HCT116 (cell line): ENCODE results near the gene CD96. TPM values are rescaled to one million over a fixed set of nuclear protein-coding genes. Genes with fewer than 3 reads are reported as not detected.

ENCODE experiments used
- ATAC-seq: fragments of 200-7000 bp; cut with Tn5 transposase; 2 replicates; pipeline ENCODE4 v1.9.1; 2020; ENCODE audit warnings: mild to moderate bottlenecking, moderate library complexity
- BruUV-seq: library from RNA; stranded (reverse); fragments of 400-500 nt; replicated peaks from 2 replicates; lab custom pipeline; 2021; lab: Mats Ljungman, UMichigan
- CTCF ChIA-PET: fragments of 300-600 bp; sonication (Branson Sonifier 250); formaldehyde crosslinking; loops from one replicate; lab custom pipeline; 2021; ENCODE audit warnings: antibody characterized with exemption; lab: Charles Lee
- POLR2A ChIA-PET: fragments of 300-600, 350-600 bp; sonication (Branson Sonifier 250); formaldehyde crosslinking; loops from one replicate; lab custom pipeline; 2021; ENCODE audit warnings: antibody characterized with exemption; lab: Charles Lee
- RAD21 ChIA-PET, 2 experiments: fragments of 300-600 bp; sonication (Branson Sonifier 250); formaldehyde crosslinking; loops; one replicate each; lab custom pipeline; 2023; ENCODE audit warnings: low total read pairs in 2 of 2; ENCODE audit not compliant: uncharacterized antibody in 2 of 2, unreplicated experiment in 2 of 2, low non-redundant PET in 1 of 2; lab: Charles Lee
- DNase-seq: peaks from one replicate; pipeline ENCODE4 v3.0.0-alpha.2; 2010; ENCODE audit warnings: low read depth, low spot score
- H2AFZ ChIP-seq: fragments of 200-600 bp; shearing (Covaris generic), sonication (generic); 2 replicates; pipeline ENCODE4 v1.6.1; 2017; ENCODE audit warnings: low read depth, mixed run types, mixed read lengths, antibody characterized with exemption, low read length; ENCODE audit not compliant: poor library complexity, severe bottlenecking
- H3K27ac ChIP-seq: 2 replicates; pipeline ENCODE4 v1.5.1; 2012; ENCODE audit warnings: low read depth, low read length
- H3K27me3 ChIP-seq: fragments of 200-600 bp; sonication (generic); 2 replicates; pipeline ENCODE4 v1.6.1; 2016; ENCODE audit warnings: mixed run types, low read length, mixed read lengths; ENCODE audit not compliant: insufficient read depth
- H3K36me3 ChIP-seq, 2 experiments: fragments of 200-500 bp in 1 of 2; fragments of 200-600 bp in 1 of 2; sonication (Bioruptor generic) in 1 of 2; sonication (generic) in 1 of 2; 2 replicates each; pipeline versions ENCODE4 v1.5.1 to v1.6.1; 2014 to 2016; ENCODE audit warnings: low read length in 2 of 2, inconsistent platforms in 1 of 2, mixed read lengths in 1 of 2, mixed run types in 1 of 2; ENCODE audit not compliant: insufficient read depth in 2 of 2, control insufficient read depth in 1 of 2
- H3K4me1 ChIP-seq, 2 experiments: fragments of 200-600 bp in 1 of 2; sonication (generic) in 1 of 2; 2 replicates each; pipeline versions ENCODE4 v1.5.1 to v1.6.1; 2012 to 2017; ENCODE audit warnings: low read length in 2 of 2, inconsistent platforms in 1 of 2, mild to moderate bottlenecking in 1 of 2, mixed read lengths in 1 of 2, mixed run types in 1 of 2, moderate library complexity in 1 of 2; ENCODE audit not compliant: insufficient read depth in 2 of 2, control insufficient read depth in 1 of 2
- H3K4me2 ChIP-seq: fragments of 200-600 bp; sonication (generic); 2 replicates; pipeline ENCODE4 v1.6.1; 2017; ENCODE audit warnings: mixed run types, low read length, mixed read lengths
- H3K4me3 ChIP-seq, 2 experiments: fragments of 200-600 bp in 1 of 2; sonication (generic) in 1 of 2; replicated peaks in 1 of 2; 2 replicates each; pipeline ENCODE4 v1.5.1; 2011 to 2016; ENCODE audit warnings: low read length in 2 of 2, control low read depth in 1 of 2, low read depth in 1 of 2, mild to moderate bottlenecking in 1 of 2, mixed read lengths in 1 of 2, mixed run types in 1 of 2
- H3K79me2 ChIP-seq: fragments of 200-600 bp; sonication (generic); 2 replicates; pipeline ENCODE4 v1.6.1; 2017; ENCODE audit warnings: mild to moderate bottlenecking, mixed run types, low read length, moderate library complexity, mixed read lengths; ENCODE audit not compliant: insufficient read depth
- H3K9ac ChIP-seq: fragments of 200-600 bp; sonication (generic); 2 replicates; pipeline ENCODE4 v1.6.1; 2016; ENCODE audit warnings: low read length, mixed read lengths
- H3K9me2 ChIP-seq: fragments of 200-600 bp; sonication (generic), shearing (Covaris generic); 2 replicates; pipeline ENCODE4 v1.6.1; 2017; ENCODE audit warnings: mixed run types, mild to moderate bottlenecking, moderate library complexity; ENCODE audit not compliant: insufficient read depth
- H3K9me3 ChIP-seq, 2 experiments: fragments of 200-500 bp in 1 of 2; fragments of 200-600 bp in 1 of 2; sonication (Bioruptor generic) in 1 of 2; sonication (generic) in 1 of 2; 2 replicates each; pipeline ENCODE4 v1.6.1; 2014 to 2017; ENCODE audit warnings: low read length in 2 of 2, mixed read lengths in 2 of 2, inconsistent platforms in 1 of 2, low read depth in 1 of 2, mild to moderate bottlenecking in 1 of 2, mixed run types in 1 of 2, moderate library complexity in 1 of 2; ENCODE audit not compliant: control insufficient read depth in 1 of 2, insufficient read depth in 1 of 2
- H4K20me1 ChIP-seq: fragments of 200-600 bp; sonication (generic), shearing (Covaris generic); 2 replicates; pipeline ENCODE4 v1.6.1; 2017; ENCODE audit warnings: mixed run types, mild to moderate bottlenecking, moderate library complexity; ENCODE audit not compliant: insufficient read depth
- CBX3 ChIP-seq: IDR thresholded peaks from 2 replicates; pipeline ENCODE4 v1.6.1; 2012; ENCODE audit warnings: low read depth
- CEBPB ChIP-seq: IDR thresholded peaks from 2 replicates; pipeline ENCODE4 v1.6.1; 2012; ENCODE audit warnings: low read depth
- EGR1 ChIP-seq: IDR thresholded peaks from 2 replicates; pipeline ENCODE4 v1.6.1; 2012; ENCODE audit warnings: low read depth
- ELF1 ChIP-seq: IDR thresholded peaks from 2 replicates; pipeline ENCODE4 v1.6.1; 2012; ENCODE audit warnings: low read depth, borderline replicate concordance
- EZH2phosphoT487 ChIP-seq: fragments of 200-600 bp; IDR thresholded peaks from 2 replicates; pipeline ENCODE4 v1.6.1; 2018; ENCODE audit warnings: antibody characterized with exemption, borderline replicate concordance
- FOSL1 ChIP-seq: IDR thresholded peaks from 2 replicates; pipeline ENCODE4 v1.6.1; 2012; ENCODE audit warnings: low read depth
- POLR2A ChIP-seq: IDR thresholded peaks from 2 replicates; pipeline ENCODE4 v1.7.0; 2011; ENCODE audit warnings: borderline replicate concordance; ENCODE audit not compliant: insufficient read depth, insufficient read length; ENCODE audit errors: extremely low read depth
- POLR2AphosphoS5 ChIP-seq: IDR thresholded peaks from 2 replicates; pipeline ENCODE4 v1.6.1; 2011; ENCODE audit warnings: mild to moderate bottlenecking, low read depth, low read length, moderate library complexity
- RAD21 ChIP-seq: IDR thresholded peaks from 2 replicates; pipeline ENCODE4 v1.6.1; 2012; ENCODE audit warnings: low read depth, mild to moderate bottlenecking
- SIN3A ChIP-seq: IDR thresholded peaks from 2 replicates; pipeline ENCODE4 v1.6.1; 2012; ENCODE audit warnings: low read depth
- SP1 ChIP-seq: IDR thresholded peaks from 2 replicates; pipeline ENCODE4 v1.6.1; 2012; ENCODE audit warnings: low read depth
- SRF ChIP-seq: IDR thresholded peaks from 2 replicates; pipeline ENCODE4 v1.6.1; 2012; ENCODE audit warnings: low read depth
- TCF7L2 ChIP-seq: IDR thresholded peaks from 2 replicates; pipeline ENCODE4 v1.7.0; 2011; ENCODE audit warnings: borderline replicate concordance, inconsistent platforms; ENCODE audit not compliant: insufficient read depth, insufficient read length; ENCODE audit errors: extremely low read depth
- YY1 ChIP-seq: IDR thresholded peaks from 2 replicates; pipeline ENCODE4 v1.6.1; 2011; ENCODE audit warnings: low read length, low read depth, moderate library complexity, mild to moderate bottlenecking; ENCODE audit not compliant: insufficient replicate concordance; ENCODE audit errors: extremely low read depth
- ZFX ChIP-seq: fragments of 450-650 bp; IDR thresholded peaks from 2 replicates; pipeline ENCODE4 v1.6.1; 2017
- ZNF274 ChIP-seq: fragments of 200-500 bp; sonication (Bioruptor generic); IDR thresholded peaks from 2 replicates; pipeline ENCODE4 v1.6.1; 2014; ENCODE audit warnings: mild to moderate bottlenecking, low read depth, low read length, inconsistent platforms
- intact Hi-C: fragments of 100-400 bp; cut with micrococcal nuclease; formaldehyde crosslinking; loops from 2 replicates; pipeline ENCODE4 v1.10.0; 2022
- total RNA-seq: library from RNA; stranded (reverse); gene quantifications from one replicate; pipeline ENCODE4 v1.2.1, GENCODE V29; 2021; ENCODE audit not compliant: unreplicated experiment
- TF ChIP-seq, protein P1 (sequence below): IDR thresholded peaks from 2 replicates; pipeline ENCODE4 v1.6.1; 2011; ENCODE audit warnings: mild to moderate bottlenecking, low read length, moderate library complexity; ENCODE audit not compliant: insufficient replicate concordance; ENCODE audit errors: extremely low read depth
- TF ChIP-seq, protein P2 (sequence below): IDR thresholded peaks from 2 replicates; pipeline ENCODE4 v1.6.1; 2012
- TF ChIP-seq, protein P3 (sequence below): IDR thresholded peaks from 2 replicates; pipeline ENCODE4 v1.6.1; 2012; ENCODE audit warnings: low read depth
- TF ChIP-seq, protein P4 (sequence below): IDR thresholded peaks from 2 replicates; pipeline ENCODE4 v1.6.1; 2012

CD96 gene
- total RNA-seq, 1 experiment from 2014 or later = 0.42 TPM

GRCh38 chr3:111692593-111693552 is 150.9 kb downstream of the CD96 start:
- Histone ChIP-seq H3K9me2 (no peaks in the 10 kb centered on the region), H3K79me2 (peaks cover 87% of the 10 kb centered on the region), H3K9ac (no peak overlapping the region), H3K27me3 (no peaks in the 10 kb centered on the region), H3K4me3 (no peak overlapping the region), H4K20me1 (no peaks in the 10 kb centered on the region), H3K36me3 (no peaks in the 10 kb centered on the region), H3K27ac (no peak overlapping the region), H3K4me1 (peaks cover 12 to 68% of the 10 kb centered on the region in 2 experiments), H3K4me2 (no peak overlapping the region), H2AFZ (no peak overlapping the region), H3K9me3 (no peaks in the 10 kb centered on the region)
- DNase-seq (no peak), ATAC-seq (no peak)
- no TSS peak for BruUV-seq
- ChIA-PET CTCF (interaction anchor here (2.0 to 4.8 kb wide), 3 partner anchors 22 to 115 kb away, joined by 10 to 43 read pairs (median 34); no protein-coding TSS in a partner anchor), POLR2A (no interaction called here), RAD21 (interaction anchor here in 1 of 2 experiments (0.9 kb wide), 1 partner anchor 115 kb away, joined by 3 read pairs; no protein-coding TSS in a partner anchor)
- TF ChIP-seq SIN3A = no peak
- TF ChIP-seq YY1 = no peak
- no peak for TF ChIP-seq ELF1
- TF ChIP-seq, protein P1, sequence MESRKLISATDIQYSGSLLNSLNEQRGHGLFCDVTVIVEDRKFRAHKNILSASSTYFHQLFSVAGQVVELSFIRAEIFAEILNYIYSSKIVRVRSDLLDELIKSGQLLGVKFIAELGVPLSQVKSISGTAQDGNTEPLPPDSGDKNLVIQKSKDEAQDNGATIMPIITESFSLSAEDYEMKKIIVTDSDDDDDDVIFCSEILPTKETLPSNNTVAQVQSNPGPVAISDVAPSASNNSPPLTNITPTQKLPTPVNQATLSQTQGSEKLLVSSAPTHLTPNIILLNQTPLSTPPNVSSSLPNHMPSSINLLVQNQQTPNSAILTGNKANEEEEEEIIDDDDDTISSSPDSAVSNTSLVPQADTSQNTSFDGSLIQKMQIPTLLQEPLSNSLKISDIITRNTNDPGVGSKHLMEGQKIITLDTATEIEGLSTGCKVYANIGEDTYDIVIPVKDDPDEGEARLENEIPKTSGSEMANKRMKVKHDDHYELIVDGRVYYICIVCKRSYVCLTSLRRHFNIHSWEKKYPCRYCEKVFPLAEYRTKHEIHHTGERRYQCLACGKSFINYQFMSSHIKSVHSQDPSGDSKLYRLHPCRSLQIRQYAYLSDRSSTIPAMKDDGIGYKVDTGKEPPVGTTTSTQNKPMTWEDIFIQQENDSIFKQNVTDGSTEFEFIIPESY = no peak
- no peak for TF ChIP-seq FOSL1
- TF ChIP-seq, protein P2, sequence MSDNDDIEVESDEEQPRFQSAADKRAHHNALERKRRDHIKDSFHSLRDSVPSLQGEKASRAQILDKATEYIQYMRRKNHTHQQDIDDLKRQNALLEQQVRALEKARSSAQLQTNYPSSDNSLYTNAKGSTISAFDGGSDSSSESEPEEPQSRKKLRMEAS = no peak
- TF ChIP-seq SRF = no peak
- no peak for TF ChIP-seq EZH2phosphoT487
- no peak for TF ChIP-seq ZNF274
- no peak for TF ChIP-seq ZFX
- no peak for TF ChIP-seq POLR2A
- no peak for TF ChIP-seq POLR2AphosphoS5
- TF ChIP-seq, protein P3, sequence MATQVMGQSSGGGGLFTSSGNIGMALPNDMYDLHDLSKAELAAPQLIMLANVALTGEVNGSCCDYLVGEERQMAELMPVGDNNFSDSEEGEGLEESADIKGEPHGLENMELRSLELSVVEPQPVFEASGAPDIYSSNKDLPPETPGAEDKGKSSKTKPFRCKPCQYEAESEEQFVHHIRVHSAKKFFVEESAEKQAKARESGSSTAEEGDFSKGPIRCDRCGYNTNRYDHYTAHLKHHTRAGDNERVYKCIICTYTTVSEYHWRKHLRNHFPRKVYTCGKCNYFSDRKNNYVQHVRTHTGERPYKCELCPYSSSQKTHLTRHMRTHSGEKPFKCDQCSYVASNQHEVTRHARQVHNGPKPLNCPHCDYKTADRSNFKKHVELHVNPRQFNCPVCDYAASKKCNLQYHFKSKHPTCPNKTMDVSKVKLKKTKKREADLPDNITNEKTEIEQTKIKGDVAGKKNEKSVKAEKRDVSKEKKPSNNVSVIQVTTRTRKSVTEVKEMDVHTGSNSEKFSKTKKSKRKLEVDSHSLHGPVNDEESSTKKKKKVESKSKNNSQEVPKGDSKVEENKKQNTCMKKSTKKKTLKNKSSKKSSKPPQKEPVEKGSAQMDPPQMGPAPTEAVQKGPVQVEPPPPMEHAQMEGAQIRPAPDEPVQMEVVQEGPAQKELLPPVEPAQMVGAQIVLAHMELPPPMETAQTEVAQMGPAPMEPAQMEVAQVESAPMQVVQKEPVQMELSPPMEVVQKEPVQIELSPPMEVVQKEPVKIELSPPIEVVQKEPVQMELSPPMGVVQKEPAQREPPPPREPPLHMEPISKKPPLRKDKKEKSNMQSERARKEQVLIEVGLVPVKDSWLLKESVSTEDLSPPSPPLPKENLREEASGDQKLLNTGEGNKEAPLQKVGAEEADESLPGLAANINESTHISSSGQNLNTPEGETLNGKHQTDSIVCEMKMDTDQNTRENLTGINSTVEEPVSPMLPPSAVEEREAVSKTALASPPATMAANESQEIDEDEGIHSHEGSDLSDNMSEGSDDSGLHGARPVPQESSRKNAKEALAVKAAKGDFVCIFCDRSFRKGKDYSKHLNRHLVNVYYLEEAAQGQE = no peak
- TF ChIP-seq CEBPB = no peak
- no peak for TF ChIP-seq CBX3
- no peak for TF ChIP-seq RAD21
- TF ChIP-seq SP1 = no peak
- no peak for TF ChIP-seq EGR1
- TF ChIP-seq, protein P4, sequence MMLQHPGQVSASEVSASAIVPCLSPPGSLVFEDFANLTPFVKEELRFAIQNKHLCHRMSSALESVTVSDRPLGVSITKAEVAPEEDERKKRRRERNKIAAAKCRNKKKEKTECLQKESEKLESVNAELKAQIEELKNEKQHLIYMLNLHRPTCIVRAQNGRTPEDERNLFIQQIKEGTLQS = no peak
- TF ChIP-seq TCF7L2 = no peak
- intact Hi-C loops = no loop called here
